SJSA1 (cell line): ENCODE results near the gene PODN. TPM values are rescaled to one million over a fixed set of nuclear protein-coding genes. Genes with fewer than 3 reads are reported as not detected.

Experiments used
- DNase-seq, 2 experiments: peaks; one replicate each; pipeline ENCODE4 v3.0.0-alpha.2; 2015 to 2020; ENCODE audit warnings: low spot score in 2 of 2, low read depth in 1 of 2
- H3K27ac ChIP-seq: fragments of 250-450 bp; sonication (Bioruptor Pico); 2 replicates; pipeline ENCODE4 v1.5.1; 2020; ENCODE audit warnings: mild to moderate bottlenecking, moderate library complexity
- H3K27me3 ChIP-seq: fragments of 250-450 bp; sonication (Bioruptor Pico); replicated peaks from 2 replicates; pipeline ENCODE4 v1.5.1; 2020; ENCODE audit warnings: mild to moderate bottlenecking, moderate library complexity
- H3K36me3 ChIP-seq: fragments of 250-450 bp; sonication (Bioruptor Pico); 2 replicates; pipeline ENCODE4 v1.5.1; 2020; ENCODE audit warnings: mild to moderate bottlenecking
- H3K4me1 ChIP-seq: fragments of 250-450 bp; sonication (Bioruptor Pico); replicated peaks from 2 replicates; pipeline ENCODE4 v1.6.1; 2021; ENCODE audit warnings: mild to moderate bottlenecking
- H3K4me3 ChIP-seq: fragments of 250-450 bp; sonication (Bioruptor Pico); 2 replicates; pipeline ENCODE4 v1.5.1; 2020; ENCODE audit warnings: mild to moderate bottlenecking
- H3K9me3 ChIP-seq: fragments of 250-450 bp; sonication (Bioruptor Pico); replicated peaks from 2 replicates; pipeline ENCODE4 v1.5.1; 2020; ENCODE audit warnings: mild to moderate bottlenecking
- total RNA-seq: library from RNA; depleted of rRNA; stranded (reverse); fragments of >200 nt; shearing (Covaris generic); gene quantifications from 2 replicates; pipeline ENCODE4 v1.2.3, GENCODE V29; 2014

The PODN gene
- total RNA-seq, 1 experiment from 2014 or later = 4.1 TPM

DNA sequence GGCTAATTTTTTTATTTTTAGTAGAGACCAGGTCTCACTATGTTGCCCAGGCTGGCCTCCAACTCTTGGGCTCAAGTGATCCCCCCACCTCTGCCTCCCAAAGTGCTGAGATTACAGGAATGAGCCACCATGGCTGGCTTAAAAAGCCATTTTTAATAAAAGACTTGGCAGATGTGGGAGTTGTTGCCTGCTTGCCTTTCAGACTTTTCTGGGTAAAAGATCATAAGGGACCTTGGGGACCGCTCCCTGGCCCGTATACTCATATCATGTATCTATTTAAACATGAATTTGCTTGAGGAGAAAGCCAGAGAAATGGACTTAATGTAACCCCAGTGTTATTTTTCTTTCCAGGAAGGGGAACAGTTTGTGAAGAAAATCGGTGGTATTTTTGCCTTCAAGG lies 23.4 kb upstream of the PODN start:
- DNase-seq = no peak
- no peaks in the 10 kb centered on the region for H3K27me3 ChIP-seq
- H3K9me3 ChIP-seq = no peaks in the 10 kb centered on the region
- H3K27ac ChIP-seq = no peak overlapping the region
- H3K4me3 ChIP-seq = no peak overlapping the region
- peaks cover 12% of the 10 kb centered on the region for H3K4me1 ChIP-seq
- H3K36me3 ChIP-seq = peaks cover 32% of the 10 kb centered on the region

DNA sequence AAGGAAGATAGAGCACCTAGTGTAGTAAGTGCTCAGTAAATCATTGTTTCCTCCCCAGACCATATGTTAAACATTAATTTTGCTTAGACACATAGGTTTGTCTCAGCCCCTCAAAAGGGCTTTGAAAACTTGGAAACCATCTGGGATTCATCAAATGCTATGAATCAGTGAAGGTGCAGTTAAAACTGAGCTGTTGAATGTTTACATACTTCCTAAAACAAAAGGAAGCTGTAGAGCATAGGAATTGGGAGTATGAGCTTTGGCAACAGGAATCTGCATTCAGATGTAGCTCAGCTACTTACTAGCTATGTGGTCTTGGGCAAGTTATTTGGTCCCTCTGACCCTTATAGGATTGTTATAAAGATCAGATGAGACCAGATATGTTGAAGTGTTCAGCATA lies 18.7 kb upstream of the PODN start:
- Histone ChIP-seq H3K36me3 (peaks cover 37% of the 10 kb centered on the region), H3K4me3 (no peak overlapping the region), H3K9me3 (no peaks in the 10 kb centered on the region), H3K27ac (peak overlapping the region; percentile 72), H3K4me1 (peaks cover 55% of the 10 kb centered on the region), H3K27me3 (no peaks in the 10 kb centered on the region)
- DNase-seq = peak; percentile 54 to 89

DNA sequence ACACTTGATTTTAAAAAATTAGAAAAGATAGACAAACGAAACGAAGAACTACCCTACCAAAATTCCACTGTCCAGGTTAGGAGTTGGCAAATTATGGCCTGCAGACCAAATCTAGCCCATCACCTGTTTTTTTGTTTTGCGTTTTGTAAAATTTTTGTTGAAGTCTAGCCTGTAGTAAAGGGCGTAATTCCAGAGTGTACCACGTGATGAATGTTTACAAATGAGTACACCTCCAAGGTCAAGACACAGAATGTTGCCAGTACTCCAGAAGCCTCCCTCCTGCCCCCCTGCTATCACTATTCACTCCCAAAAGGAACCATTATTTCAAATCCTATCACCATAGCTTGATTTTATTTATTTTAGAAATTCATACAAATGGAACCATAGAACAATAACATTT lies 17.1 kb upstream of the PODN start:
- no peak for DNase-seq
- Histone ChIP-seq H3K9me3 (no peaks in the 10 kb centered on the region), H3K27ac (no peak overlapping the region; the same call in 1 of the 2 replicates), H3K27me3 (no peaks in the 10 kb centered on the region), H3K36me3 (peaks cover 37% of the 10 kb centered on the region), H3K4me1 (peaks cover 60% of the 10 kb centered on the region), H3K4me3 (no peak overlapping the region)

DNA sequence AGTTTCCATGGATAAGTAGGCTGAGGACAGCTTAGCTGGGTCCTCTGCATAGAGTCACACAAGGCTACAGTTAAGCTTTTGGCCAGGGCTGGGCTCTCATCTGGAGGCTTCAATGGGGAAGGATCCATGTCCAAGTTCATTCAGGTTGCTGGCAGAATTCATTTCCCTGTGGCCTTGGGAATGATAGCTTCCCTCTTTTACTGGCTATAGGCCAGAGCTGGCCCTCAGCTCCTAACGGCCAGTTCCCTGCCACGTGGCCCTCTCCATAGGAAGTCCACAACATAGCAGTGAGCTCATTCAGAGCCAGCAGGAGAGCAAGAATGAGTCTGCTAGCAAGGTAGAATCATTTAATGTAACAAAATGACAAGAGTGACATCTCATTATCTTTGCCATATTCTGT lies 15.1 kb upstream of the PODN start:
- peaks cover 60% of the 10 kb centered on the region for H3K4me1 ChIP-seq
- H3K27ac ChIP-seq = peak overlapping the region; percentile 66
- H3K27me3 ChIP-seq = no peaks in the 10 kb centered on the region
- H3K4me3 ChIP-seq = no peak overlapping the region
- peaks cover 38% of the 10 kb centered on the region for H3K36me3 ChIP-seq
- peak; percentile 34 to 53 for DNase-seq
- no peaks in the 10 kb centered on the region for H3K9me3 ChIP-seq

DNA sequence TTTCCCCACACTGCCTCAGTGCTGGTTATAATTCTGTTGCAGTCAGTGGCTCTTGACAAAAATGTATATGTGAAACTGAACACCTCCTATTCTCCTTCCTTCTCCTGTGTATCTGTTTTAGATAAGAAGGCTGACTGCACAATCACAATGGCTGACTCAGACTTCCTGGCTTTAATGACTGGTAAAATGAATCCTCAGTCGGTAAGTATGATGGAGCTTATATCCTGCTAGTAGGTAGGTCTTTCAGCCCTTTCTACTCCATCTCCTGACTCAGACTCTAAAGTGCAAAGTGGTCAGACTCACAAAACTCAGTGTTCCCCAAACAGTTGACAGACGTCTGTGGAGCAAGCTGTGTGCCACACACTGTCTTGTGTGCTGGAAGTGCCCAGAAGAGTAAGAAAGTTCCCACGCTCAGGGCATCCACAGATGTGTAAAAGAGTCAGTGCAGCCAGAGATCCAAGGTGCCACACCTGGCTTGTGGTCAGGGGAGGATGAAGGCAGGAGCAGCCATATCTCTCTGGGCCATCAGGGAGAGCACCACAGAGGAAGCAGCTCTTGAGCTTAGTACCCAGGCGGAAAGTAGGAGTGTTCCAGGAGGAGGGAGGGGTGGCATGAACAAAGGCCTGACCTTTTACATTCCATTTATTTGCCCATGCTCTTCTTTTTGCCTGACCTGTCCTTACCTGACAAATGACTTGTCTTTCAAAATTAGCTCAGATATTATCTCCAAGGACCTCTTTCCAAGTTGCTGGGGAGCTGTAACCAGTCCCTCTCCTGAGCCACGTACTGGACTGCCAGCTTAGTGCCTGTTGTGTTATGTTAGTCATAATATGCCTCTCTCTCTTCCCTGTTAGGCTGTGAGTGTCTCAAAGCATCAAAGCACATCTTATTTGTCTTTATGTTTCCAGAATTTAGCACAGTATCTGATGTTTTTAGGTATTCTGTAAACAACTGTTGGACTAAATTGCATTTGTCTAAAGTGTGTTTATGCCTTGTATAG lies 14.0 kb upstream of the PODN start:
- H3K36me3 ChIP-seq = peaks cover 43% of the 10 kb centered on the region
- peaks cover 52% of the 10 kb centered on the region for H3K4me1 ChIP-seq
- no peak overlapping the region for H3K4me3 ChIP-seq
- H3K9me3 ChIP-seq = no peaks in the 10 kb centered on the region
- H3K27me3 ChIP-seq = no peaks in the 10 kb centered on the region
- peak overlapping the region; percentile 66 for H3K27ac ChIP-seq
- peak in 1 of 2 experiments; percentile 68 for DNase-seq

DNA sequence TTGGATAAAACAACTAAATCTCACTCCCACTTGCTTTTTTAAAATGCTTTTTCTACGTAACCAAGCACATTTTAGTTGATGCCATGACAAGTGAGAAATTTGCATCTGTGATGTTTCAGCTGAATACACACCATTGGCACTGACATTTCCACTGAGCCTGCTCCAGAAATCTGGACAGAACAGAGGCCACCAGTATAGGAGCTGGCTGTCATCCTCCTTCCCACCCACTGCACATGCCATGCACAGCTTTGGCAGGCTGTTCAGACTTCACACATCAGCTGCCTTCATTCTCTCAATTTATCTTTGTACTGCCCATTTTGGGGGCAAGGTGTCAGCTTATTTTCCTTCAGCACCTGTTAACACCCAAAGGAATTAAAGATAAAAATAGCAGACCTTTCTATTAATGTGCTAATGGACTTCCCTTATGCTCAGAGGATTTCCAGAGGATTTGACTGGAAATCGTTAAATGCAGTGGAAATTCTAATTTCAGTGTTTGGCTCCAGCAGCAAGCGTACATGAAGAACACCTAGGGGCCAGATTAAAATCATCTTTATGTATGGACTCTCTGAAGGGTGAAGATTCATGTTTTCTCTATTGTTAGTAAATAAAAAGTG lies 12.9 kb upstream of the PODN start:
- no peaks in the 10 kb centered on the region for H3K9me3 ChIP-seq
- H3K4me3 ChIP-seq = no peak overlapping the region
- H3K36me3 ChIP-seq = peaks cover 47% of the 10 kb centered on the region
- no peak overlapping the region; the same call in 1 of the 2 replicates for H3K27ac ChIP-seq
- H3K4me1 ChIP-seq = peaks cover 42% of the 10 kb centered on the region
- no peak for DNase-seq
- no peaks in the 10 kb centered on the region for H3K27me3 ChIP-seq

DNA sequence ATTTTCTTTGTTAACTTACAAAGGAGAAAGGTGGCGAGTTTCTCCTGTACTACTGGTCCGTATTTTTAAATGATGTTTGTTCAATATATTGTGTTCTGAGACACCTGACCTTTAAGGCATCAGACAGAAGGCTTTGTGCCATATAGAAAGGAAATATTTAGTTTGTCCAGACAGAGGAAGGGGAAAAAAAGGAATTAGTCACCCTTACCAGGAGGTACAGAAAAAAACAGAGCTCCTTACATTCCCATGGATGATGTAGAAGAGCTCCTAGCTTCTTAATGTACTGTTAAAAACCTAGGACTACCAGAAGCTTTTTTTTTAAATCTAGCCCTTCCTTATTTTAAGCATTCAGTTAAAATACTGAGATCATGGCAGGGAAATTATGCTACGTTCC lies 12.4 kb upstream of the PODN start:
- Histone ChIP-seq H3K4me1 (peaks cover 37% of the 10 kb centered on the region), H3K27ac (no peak overlapping the region; the same call in 1 of the 2 replicates), H3K36me3 (peaks cover 47% of the 10 kb centered on the region), H3K4me3 (no peak overlapping the region), H3K9me3 (no peaks in the 10 kb centered on the region), H3K27me3 (no peaks in the 10 kb centered on the region)
- DNase-seq = no peak

DNA sequence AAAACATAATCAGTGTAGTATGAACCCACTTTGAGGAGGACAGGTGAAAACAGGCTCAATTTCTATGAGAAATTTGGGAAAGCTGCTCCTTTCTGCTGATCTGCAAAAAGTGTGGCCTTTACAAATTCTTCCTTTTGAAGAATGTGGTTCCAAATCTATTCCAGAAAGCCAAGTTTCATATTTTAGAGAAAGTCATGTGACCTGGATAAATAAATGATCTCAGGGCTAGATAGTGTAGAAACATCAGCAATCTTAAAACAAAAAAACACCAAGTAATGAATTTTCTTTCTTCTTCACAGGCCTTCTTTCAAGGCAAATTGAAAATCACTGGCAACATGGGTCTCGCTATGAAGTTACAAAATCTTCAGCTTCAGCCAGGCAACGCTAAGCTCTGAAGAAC lies 11.7 kb upstream of the PODN start:
- H3K27ac ChIP-seq = no peak overlapping the region
- peaks cover 46% of the 10 kb centered on the region for H3K36me3 ChIP-seq
- no peak for DNase-seq
- peaks cover 30% of the 10 kb centered on the region for H3K4me1 ChIP-seq
- H3K4me3 ChIP-seq = no peak overlapping the region
- no peaks in the 10 kb centered on the region for H3K9me3 ChIP-seq
- H3K27me3 ChIP-seq = no peaks in the 10 kb centered on the region

DNA sequence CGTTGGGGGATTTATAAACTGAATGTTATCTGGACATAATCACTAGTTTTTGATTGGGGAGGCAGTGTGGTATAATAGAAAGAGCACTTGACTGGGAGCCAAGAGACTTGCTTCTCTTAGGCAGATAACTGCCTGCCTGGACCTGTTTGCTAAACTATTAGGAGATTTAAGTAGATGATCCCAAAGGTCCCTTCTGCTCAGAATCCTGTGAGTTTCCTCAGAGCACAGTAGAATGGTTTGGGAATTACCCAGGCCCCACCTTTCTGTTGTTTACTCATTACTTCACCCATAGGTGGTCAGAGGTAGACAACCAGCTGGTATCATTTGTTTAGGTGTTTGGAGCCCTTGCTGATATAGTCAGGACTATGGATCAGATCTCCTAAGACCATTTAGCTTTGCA lies 10.3 kb upstream of the PODN start:
- no peaks in the 10 kb centered on the region for H3K27me3 ChIP-seq
- H3K9me3 ChIP-seq = no peaks in the 10 kb centered on the region
- no peak overlapping the region for H3K27ac ChIP-seq
- H3K36me3 ChIP-seq = peaks cover 43% of the 10 kb centered on the region
- DNase-seq = no peak
- peaks cover 21% of the 10 kb centered on the region for H3K4me1 ChIP-seq
- no peak overlapping the region for H3K4me3 ChIP-seq

DNA sequence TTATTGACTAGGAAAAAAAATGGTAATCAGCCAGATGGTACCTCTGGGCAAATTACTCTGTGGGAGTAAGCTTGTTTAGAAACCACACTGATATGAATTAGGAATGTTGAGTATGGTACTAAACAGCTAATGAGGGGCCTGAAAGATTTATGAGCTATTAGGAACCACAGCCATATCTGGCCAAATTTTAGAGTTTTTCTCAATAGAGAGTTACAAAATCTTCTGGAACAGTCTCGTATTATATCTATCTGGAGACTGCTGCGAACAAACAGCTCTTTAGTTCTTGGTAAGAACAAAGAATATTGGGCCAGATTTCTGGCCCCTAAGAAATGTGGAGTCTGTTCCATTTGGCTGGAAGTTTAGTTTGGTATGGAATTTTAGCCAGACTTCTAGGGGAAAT lies 4.9 kb upstream of the PODN start:
- no peak overlapping the region for H3K4me3 ChIP-seq
- no peak overlapping the region for H3K27ac ChIP-seq
- no peaks in the 10 kb centered on the region for H3K27me3 ChIP-seq
- no peaks in the 10 kb centered on the region for H3K9me3 ChIP-seq
- peaks cover 11% of the 10 kb centered on the region for H3K36me3 ChIP-seq
- no peak for DNase-seq
- peaks cover 5% of the 10 kb centered on the region for H3K4me1 ChIP-seq

DNA sequence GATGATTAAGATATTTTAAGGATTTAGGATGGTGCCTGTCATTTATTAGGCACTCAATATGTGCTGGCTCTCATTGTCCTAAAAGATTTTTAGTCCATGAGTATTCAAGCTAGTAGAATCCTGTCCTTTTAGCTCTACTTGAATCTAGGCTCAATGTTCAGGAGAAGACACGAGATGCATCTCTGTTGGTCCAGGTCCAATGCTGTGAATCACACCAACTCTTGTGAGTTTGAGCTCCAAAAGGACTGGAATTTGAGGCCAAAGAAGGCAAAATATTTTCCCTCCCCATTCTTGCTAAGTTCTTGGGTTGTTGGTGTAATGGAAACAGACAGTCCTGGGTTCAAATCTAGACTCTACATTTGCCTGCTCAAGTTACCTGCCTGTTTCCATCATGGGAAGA lies 1.4 kb upstream of the PODN start:
- no peak overlapping the region for H3K4me3 ChIP-seq
- no peaks in the 10 kb centered on the region for H3K27me3 ChIP-seq
- no peaks in the 10 kb centered on the region for H3K9me3 ChIP-seq
- no peak for DNase-seq
- peaks cover 13% of the 10 kb centered on the region for H3K4me1 ChIP-seq
- no peaks in the 10 kb centered on the region for H3K36me3 ChIP-seq
- H3K27ac ChIP-seq = no peak overlapping the region

DNA sequence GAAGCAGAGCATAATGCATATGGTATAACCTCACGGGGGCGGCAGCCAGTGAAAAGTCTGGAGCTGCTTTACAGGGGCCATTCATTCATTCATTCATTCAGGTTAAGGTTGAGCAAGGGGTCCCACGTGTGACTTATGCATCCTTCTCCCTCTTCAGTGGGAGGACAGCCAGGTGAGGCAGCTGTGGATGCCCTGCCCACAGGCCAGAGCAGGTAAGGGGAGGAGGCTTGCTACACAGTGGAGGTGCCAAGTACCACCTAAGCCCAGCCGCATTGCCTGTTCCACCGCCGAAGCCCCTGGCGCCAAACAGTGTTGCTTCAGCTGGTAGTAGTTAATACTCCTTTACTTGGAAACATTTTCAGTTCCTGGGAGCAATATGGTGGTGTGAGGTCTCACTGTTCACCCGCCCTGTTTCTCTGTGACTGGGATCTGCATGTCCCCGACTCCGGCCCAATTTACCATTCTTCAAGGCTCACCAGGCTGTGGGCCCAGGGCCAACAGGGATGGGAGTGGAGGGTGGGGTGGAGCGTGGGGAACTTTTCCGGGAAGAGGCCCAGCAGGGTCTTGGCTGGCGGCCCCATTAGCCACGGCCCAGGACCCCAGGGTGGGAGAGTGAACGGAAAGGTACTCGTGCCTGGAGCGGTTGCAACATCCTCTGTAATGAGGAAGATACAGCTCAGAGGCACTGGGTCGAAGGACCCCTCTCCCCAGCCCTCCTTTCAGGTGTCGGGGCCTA lies 722 bp upstream of the PODN start:
- Histone ChIP-seq H3K36me3 (no peaks in the 10 kb centered on the region), H3K4me1 (peaks cover 13% of the 10 kb centered on the region), H3K4me3 (peak overlapping the region; percentile 50), H3K27ac (no peak overlapping the region), H3K27me3 (no peaks in the 10 kb centered on the region), H3K9me3 (no peaks in the 10 kb centered on the region)
- no peak for DNase-seq

DNA sequence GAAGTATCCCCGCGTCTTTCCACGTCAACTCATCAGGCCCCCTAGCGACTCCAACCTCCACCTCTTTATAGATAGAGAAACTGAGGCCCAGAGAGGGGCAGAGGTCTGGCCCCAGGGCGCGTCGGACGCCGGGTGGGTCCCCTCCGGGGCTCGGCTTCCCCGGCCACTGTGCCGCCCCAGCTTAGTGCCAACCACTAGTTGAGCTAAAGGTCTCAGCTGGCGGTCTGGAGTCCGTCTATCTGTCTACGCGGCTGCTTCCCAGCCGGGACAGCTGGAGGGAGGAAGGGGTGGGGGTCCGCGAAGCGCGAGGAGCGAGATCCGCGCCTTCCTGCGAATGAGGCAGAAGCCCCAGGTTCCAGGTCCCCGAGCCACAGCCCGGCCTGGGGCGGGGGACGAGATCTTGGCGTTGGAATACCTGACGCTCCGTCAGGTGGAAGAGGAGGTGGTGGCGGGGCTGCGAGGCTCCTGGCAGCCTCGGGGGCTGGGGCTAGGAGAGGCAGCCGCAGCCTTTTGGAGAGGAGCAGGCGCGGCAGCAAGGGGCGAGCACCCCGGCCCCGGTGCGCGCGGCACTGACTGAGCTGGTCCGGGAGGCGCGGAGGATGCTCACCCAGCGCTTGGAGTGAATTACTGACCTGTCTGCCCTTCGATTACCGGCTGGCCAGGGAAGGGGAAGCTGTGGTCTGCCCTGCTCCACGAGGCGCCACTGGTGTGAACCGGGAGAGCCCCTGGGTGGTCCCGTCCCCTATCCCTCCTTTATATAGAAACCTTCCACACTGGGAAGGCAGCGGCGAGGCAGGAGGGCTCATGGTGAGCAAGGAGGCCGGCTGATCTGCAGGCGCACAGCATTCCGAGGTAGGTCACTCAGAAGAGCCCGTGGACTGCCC lies 937 bp downstream of the PODN start:
- Histone ChIP-seq H3K27me3 (no peaks in the 10 kb centered on the region), H3K4me3 (peak overlapping the region; percentile 50), H3K36me3 (no peaks in the 10 kb centered on the region), H3K27ac (no peak overlapping the region), H3K9me3 (no peaks in the 10 kb centered on the region), H3K4me1 (peaks cover 13% of the 10 kb centered on the region)
- no peak for DNase-seq
